A673 (cell line): ENCODE measurements around the gene THY1. TPM values are rescaled to one million over a fixed set of nuclear protein-coding genes. Genes with fewer than 3 reads are reported as not detected.

Source experiments
- BruUV-seq: library from RNA; stranded (reverse); fragments of 400-500 nt; replicated peaks from 2 replicates; lab custom pipeline; 2021; lab: Mats Ljungman, UMichigan
- CTCF ChIA-PET: fragments of 300-600 bp; sonication (Branson Sonifier 250); formaldehyde crosslinking; loops from one replicate; lab custom pipeline; 2022; ENCODE audit warnings: antibody characterized with exemption; lab: Charles Lee
- POLR2A ChIA-PET: fragments of 300-600 bp; sonication (Branson Sonifier 250); formaldehyde crosslinking; loops from one replicate; lab custom pipeline; 2022; ENCODE audit warnings: antibody characterized with exemption; ENCODE audit not compliant: low non-redundant PET; lab: Charles Lee
- DNase-seq: peaks from one replicate; pipeline ENCODE4 v3.0.0-alpha.2; 2015; ENCODE audit warnings: low spot score
- H3K27ac ChIP-seq: fragments of 200-600 bp; sonication (generic); 2 replicates; pipeline ENCODE4 v1.5.1; 2016; ENCODE audit warnings: mixed run types, low read depth, mild to moderate bottlenecking, mixed read lengths, antibody characterized with exemption, low read length; ENCODE audit not compliant: poor library complexity, severe bottlenecking
- H3K27me3 ChIP-seq: fragments of 200-600 bp; sonication (generic); replicated peaks from 2 replicates; pipeline ENCODE4 v1.6.1; 2017; ENCODE audit warnings: mixed run types, low read depth, mild to moderate bottlenecking, mixed read lengths, antibody characterized with exemption, low read length; ENCODE audit not compliant: insufficient read depth, poor library complexity
- H3K36me3 ChIP-seq: fragments of 200-600 bp; sonication (generic); 2 replicates; pipeline ENCODE4 v1.6.1; 2016; ENCODE audit warnings: mixed run types, mild to moderate bottlenecking, mixed read lengths, antibody characterized with exemption, low read length; ENCODE audit not compliant: insufficient read depth, poor library complexity, severe bottlenecking
- H3K4me1 ChIP-seq: fragments of 200-600 bp; sonication (generic); 2 replicates; pipeline ENCODE4 v1.6.1; 2017; ENCODE audit warnings: mixed run types, mild to moderate bottlenecking, mixed read lengths, antibody characterized with exemption, low read length; ENCODE audit not compliant: insufficient read depth, poor library complexity, severe bottlenecking
- H3K4me3 ChIP-seq: fragments of 200-600 bp; sonication (generic); 2 replicates; pipeline ENCODE4 v1.5.1; 2016; ENCODE audit warnings: low read depth, mixed run types, mild to moderate bottlenecking, mixed read lengths, low read length; ENCODE audit not compliant: poor library complexity, severe bottlenecking
- H3K9me3 ChIP-seq: fragments of 200-600 bp; sonication (generic); 2 replicates; pipeline ENCODE4 v1.6.1; 2016; ENCODE audit warnings: mixed run types, low read depth, mild to moderate bottlenecking, mixed read lengths, antibody characterized with exemption, low read length; ENCODE audit not compliant: poor library complexity, severe bottlenecking
- CTCF ChIP-seq: fragments of 300-800, 200-600 bp; sonication (generic); conservative IDR thresholded peaks from 2 replicates; pipeline ENCODE4 v1.5.1; 2017; ENCODE audit warnings: low read depth, mild to moderate bottlenecking, antibody characterized with exemption, low read length, moderate library complexity, mixed read lengths
- EZH2 ChIP-seq: fragments of 200-600 bp; sonication (generic); IDR thresholded peaks from 2 replicates; pipeline ENCODE4 v1.6.1; 2017; ENCODE audit warnings: borderline replicate concordance, low read depth, mild to moderate bottlenecking, mixed read lengths, antibody characterized with exemption, low read length; ENCODE audit not compliant: poor library complexity, severe bottlenecking
- intact Hi-C: fragments of 100-400 bp; cut with micrococcal nuclease; formaldehyde crosslinking; loops from one replicate; pipeline ENCODE4 v1.10.0; 2022; ENCODE audit not compliant: unreplicated experiment
- total RNA-seq: library from RNA; stranded (reverse); gene quantifications from 2 replicates; pipeline ENCODE4 v1.2.3, GENCODE V29; 2021

THY1 gene
- total RNA-seq, 1 experiment from 2014 or later: 187 TPM

GRCh38 chr11:119369132-119369925 is 53.6 kb downstream of the THY1 start:
- no TSS peak for BruUV-seq
- POLR2A ChIA-PET: no interaction called here
- DNase-seq: no peak
- CTCF ChIA-PET: interaction anchor here (0.6 to 1.8 kb wide), 4 partner anchors 13 to 1094 kb away, joined by 3 to 7 read pairs (median 5); no protein-coding TSS in a partner anchor
- Histone ChIP-seq H3K4me1 (peaks cover 40% of the 10 kb centered on the region), H3K9me3 (no peaks in the 10 kb centered on the region), H3K4me3 (peak overlapping the region; percentile 19), H3K27ac (peak overlapping the region; percentile 65), H3K27me3 (no peaks in the 10 kb centered on the region), H3K36me3 (no peaks in the 10 kb centered on the region)
- intact Hi-C loops: no loop called here
- TF ChIP-seq CTCF (no peak), EZH2 (no peak)

GRCh38 chr11:119368121-119369034 is 54.6 kb downstream of the THY1 start:
- ChIA-PET CTCF (interaction anchor here (0.6 to 1.8 kb wide), 5 partner anchors 12 to 1095 kb away, joined by 3 to 7 read pairs (median 5); no protein-coding TSS in a partner anchor), POLR2A (no interaction called here)
- H3K4me3 ChIP-seq: peak overlapping the region; percentile 19
- H3K4me1 ChIP-seq: peaks cover 45% of the 10 kb centered on the region
- H3K27ac ChIP-seq: peak overlapping the region; percentile 65
- intact Hi-C loops: no loop called here
- peak; percentile 80 for DNase-seq
- no peaks in the 10 kb centered on the region for H3K36me3 ChIP-seq
- TF ChIP-seq CTCF (no peak), EZH2 (no peak)
- BruUV-seq: no TSS peak
- no peaks in the 10 kb centered on the region for H3K9me3 ChIP-seq
- H3K27me3 ChIP-seq: no peaks in the 10 kb centered on the region

GRCh38 chr11:119367661-119368120 is 55.3 kb downstream of the THY1 start:
- Histone ChIP-seq H3K4me1 (peaks cover 47% of the 10 kb centered on the region), H3K36me3 (no peaks in the 10 kb centered on the region), H3K27me3 (no peaks in the 10 kb centered on the region), H3K27ac (no peak overlapping the region), H3K9me3 (no peaks in the 10 kb centered on the region), H3K4me3 (no peak overlapping the region)
- DNase-seq: no peak
- ChIA-PET POLR2A (no interaction called here), CTCF (interaction anchor here (0.9 to 1.8 kb wide), 3 partner anchors 12 to 29 kb away, joined by 3 to 7 read pairs (median 5); no protein-coding TSS in a partner anchor)
- TF ChIP-seq EZH2 (no peak), CTCF (no peak)
- no TSS peak for BruUV-seq
- intact Hi-C loops: no loop called here
